Measurements from ENCODE around the gene CENPP.

Gene CENPP

GRCh38 chr9:92483627-92484545 lies 158.1 kb downstream of the CENPP start:
- DNase-seq = no peak

- no peak for DNase-seq
Measured at GRCh38 chr9:92484563-92484962, 158.8 kb downstream of the CENPP start.

- no peak for DNase-seq
Measured at GRCh38 chr9:92486371-92486770, 160.6 kb downstream of the CENPP start.

GRCh38 chr9:92488681-92489550 lies 163.2 kb downstream of the CENPP start:
- no peak for DNase-seq

GRCh38 chr9:92492781-92493401 lies 167.1 kb downstream of the CENPP start:
- DNase-seq = no peak

- no peak for DNase-seq
Measured at GRCh38 chr9:92493749-92494387, 168.1 kb downstream of the CENPP start.

GRCh38 chr9:92494856-92495255 lies 169.1 kb downstream of the CENPP start:
- no peak for DNase-seq

GRCh38 chr9:92496396-92497176 lies 170.8 kb downstream of the CENPP start:
- DNase-seq = no peak

- no peak for DNase-seq
Measured at GRCh38 chr9:92499701-92500100, 173.9 kb downstream of the CENPP start.

GRCh38 chr9:92500725-92501124 lies 175.0 kb downstream of the CENPP start:
- no peak for DNase-seq

GRCh38 chr9:92501671-92502393 lies 176.1 kb downstream of the CENPP start:
- DNase-seq = peak; percentile 2

- no peak for DNase-seq
Measured at GRCh38 chr9:92503156-92503555, 177.4 kb downstream of the CENPP start.

GRCh38 chr9:92504881-92505280 lies 179.1 kb downstream of the CENPP start:
- no peak for DNase-seq

- DNase-seq = no peak
Measured at GRCh38 chr9:92506184-92506857, 180.6 kb downstream of the CENPP start.

GRCh38 chr9:92507005-92507404 lies 181.3 kb downstream of the CENPP start:
- no peak for DNase-seq

- DNase-seq = no peak
Measured at GRCh38 chr9:92507496-92507895, 181.7 kb downstream of the CENPP start.

GRCh38 chr9:92508018-92508820 lies 182.5 kb downstream of the CENPP start:
- no peak for DNase-seq

GRCh38 chr9:92509050-92509449 lies 183.3 kb downstream of the CENPP start:
- no peak for DNase-seq

GRCh38 chr9:92510747-92511146 lies 185.0 kb downstream of the CENPP start:
- DNase-seq = no peak

GRCh38 chr9:92512622-92513021 lies 186.9 kb downstream of the CENPP start:
- no peak for DNase-seq

All from NCI-H2171 treated with DMSO at 0.1 percent for 48 hours (cell line).